SK-MEL-5 (cell line): Measurements from ENCODE around the gene FLT4. TPM values are rescaled to one million over a fixed set of nuclear protein-coding genes. Genes with fewer than 3 reads are reported as not detected.

Source experiments
- DNase-seq: peaks from one replicate; pipeline ENCODE4 v3.0.0-alpha.2; 2016; ENCODE audit warnings: low read depth, low spot score
- in situ Hi-C: cut with HindIII; loops from 2 replicates; pipeline ENCODE4 v1.10.0; 2016; ENCODE audit warnings: low sequenced_read_pairs, high pct_unique_total_duplicates, low pct_unique_long_range_greater_than_20kb
- total RNA-seq: library from RNA; depleted of rRNA; stranded (reverse); fragments of >200 nt; shearing (Covaris generic); gene quantifications from 2 replicates; pipeline ENCODE4 v1.2.3, GENCODE V29; 2014

FLT4 gene
- total RNA-seq, 1 experiment from 2014 or later: 0.58 TPM

DNA sequence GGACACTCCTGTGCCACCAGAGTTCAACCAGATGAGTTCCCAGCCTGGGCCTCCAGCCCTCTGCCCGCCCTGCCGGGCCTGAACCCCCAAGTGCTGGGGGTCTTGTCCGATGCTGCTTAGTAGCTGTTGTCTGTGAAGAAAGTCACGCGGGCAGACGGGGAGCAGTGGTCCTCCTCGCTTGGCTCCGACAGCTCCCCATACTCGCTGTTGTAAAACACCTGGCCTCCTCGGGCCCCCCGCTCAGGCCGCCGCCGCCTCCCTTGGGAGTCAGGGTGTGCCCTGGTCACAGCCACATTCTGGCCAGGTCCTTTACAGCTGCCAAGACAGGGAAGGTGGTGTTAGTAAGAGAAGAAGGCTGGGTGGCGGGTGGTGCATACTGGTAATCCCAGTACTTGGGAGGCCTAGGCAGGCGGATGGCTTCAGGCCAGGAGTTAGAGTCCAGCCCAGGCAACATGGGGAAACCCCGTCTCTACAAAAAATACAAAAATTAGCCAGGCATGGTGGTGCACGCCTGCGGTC, 46.3 kb downstream of the FLT4 start:
- DNase-seq: no peak
- in situ Hi-C loops: no loop called here

DNA sequence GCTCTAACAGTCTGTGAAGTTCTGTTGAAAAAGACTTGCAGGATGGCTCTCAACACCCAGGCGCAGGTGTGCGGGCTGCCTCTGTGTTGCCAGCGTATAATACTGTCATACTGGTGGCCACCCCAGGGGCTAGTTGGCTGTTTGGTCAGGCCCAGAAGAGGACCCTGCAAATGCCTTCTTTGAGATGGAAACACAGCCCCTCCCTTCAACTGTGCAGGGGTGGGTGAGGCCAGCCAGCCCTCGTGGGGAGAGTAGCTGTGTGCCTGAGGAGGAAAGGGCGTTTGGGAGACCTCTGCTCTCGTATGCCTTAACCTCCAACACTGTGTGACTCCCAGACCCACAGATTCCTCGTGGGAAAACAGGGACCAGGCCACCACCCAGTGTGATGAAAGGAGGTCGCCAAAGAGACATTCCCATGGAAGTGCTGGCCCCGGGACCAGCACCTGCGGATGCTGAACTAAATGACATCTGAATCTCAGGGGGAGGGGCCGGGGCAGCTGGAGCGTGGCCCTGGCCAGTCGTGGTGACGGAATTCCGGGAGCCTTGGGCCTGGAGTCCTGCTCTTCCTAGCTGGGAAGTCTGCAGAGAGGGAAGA, 46.8 kb downstream of the FLT4 start:
- no peak for DNase-seq
- in situ Hi-C loops: no loop called here

DNA sequence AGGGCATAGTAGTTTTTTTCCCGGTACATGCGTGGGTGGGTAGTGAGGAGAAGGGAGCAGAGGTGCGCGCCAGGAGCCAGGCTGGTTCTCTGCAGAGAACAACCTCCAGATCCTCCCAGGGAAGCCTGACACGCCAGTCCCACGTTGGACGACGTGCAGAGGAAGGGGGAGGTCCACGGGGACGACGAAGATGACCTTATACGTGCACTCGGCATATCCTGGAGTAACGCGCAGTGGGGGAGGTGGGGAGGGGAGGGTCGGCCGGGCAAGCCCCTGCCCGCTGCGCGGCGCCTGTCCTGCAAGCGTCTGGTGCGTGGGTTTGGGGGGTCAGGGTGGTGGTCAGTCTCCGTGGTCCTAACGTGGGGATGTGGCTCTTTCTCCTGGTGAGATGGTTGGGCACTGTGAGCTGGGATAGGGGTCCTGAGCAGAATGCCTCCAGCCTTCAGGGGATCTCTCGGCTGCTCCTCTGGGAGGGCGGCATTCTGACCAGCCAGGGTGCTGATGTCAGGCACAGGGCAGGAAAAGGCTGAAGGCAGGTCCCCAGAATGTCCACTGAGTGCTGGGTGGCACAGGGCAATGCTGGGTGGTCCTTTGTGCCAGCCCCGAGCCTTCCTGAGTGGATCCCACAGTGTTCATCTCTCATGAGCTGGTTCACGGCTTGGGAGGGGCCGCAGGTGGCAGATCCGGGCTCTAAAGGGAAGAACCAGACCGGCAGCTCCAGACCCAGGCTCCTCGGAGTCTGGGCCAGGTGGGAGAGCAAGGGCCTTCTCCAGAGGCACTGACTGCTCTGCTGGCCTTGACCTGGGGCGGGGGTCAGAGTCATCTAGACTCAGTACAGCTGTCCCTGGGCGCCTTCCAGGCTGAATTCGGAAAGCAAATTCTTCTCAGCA, 47.6 kb downstream of the FLT4 start:
- DNase-seq: no peak
- in situ Hi-C loops: no loop called here

DNA sequence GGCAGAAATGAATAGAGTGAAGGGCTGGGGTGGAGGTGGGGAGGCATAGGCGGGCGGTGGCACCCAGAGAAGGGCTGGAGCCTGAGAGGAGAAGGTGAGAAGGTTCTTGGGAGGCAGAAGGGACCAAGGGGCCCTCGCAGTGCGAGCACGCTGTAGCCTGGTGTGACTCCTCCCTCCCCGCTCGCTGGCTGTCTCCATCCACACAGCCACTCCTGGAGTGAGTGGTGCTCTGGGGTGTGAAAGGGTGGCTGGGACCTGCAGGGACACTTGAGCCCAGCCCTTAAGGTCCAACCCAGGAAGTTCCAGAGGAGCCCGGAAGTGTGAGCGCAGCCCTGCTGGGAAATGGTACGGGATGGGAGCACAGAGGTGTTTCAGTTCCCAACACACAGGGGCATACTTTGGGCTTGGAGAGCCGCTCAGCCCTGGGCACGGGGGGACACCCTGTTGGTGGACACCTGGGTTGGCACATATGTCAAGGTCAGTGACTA, 48.8 kb downstream of the FLT4 start:
- in situ Hi-C loops: no loop called here
- DNase-seq: no peak

DNA sequence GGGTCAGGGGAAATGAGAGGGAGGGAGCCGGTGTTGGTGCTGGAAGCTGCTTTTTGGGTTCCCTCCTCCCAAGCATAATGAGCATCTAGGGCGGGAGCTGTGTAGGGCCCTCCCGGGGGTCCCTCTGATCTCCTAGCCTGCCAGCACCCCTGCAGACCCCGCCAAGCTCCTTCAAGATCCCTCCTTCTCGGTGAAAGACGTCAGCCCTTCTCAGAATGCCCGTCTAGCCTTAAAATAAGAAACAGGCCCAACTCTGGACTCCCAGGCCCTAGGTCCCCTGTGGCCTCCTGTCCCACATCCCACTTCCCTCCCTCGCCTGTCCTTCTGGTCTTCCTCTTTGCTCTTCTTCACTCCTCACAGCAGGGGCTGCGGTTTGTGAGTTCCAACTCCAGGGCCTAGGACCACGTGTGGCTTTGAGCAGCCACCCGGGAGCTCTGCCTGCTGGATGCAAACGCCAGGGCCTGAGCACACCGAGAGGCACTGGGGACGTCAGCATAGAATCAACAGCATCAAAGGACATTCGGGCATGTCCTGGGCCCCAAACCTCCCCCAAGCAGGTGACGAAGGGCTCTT, 49.3 kb downstream of the FLT4 start:
- in situ Hi-C loops: no loop called here
- DNase-seq: no peak

DNA sequence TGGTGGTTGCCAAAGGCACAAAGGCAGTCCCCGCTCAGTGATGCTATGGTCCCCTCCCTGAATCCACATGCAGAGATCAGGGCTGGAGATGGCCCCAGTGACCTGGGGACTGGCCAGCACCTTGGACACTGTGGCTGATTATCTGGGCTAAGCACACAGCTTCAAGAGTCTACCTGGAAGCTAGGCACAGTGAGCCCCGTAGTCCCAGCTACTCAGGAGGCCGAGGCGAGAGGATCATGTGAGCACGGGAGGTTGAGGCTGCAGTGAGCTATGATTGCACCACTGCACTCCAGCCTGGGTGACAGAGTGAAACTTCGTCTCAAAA, 49.8 kb downstream of the FLT4 start:
- in situ Hi-C loops: no loop called here
- no peak for DNase-seq

DNA sequence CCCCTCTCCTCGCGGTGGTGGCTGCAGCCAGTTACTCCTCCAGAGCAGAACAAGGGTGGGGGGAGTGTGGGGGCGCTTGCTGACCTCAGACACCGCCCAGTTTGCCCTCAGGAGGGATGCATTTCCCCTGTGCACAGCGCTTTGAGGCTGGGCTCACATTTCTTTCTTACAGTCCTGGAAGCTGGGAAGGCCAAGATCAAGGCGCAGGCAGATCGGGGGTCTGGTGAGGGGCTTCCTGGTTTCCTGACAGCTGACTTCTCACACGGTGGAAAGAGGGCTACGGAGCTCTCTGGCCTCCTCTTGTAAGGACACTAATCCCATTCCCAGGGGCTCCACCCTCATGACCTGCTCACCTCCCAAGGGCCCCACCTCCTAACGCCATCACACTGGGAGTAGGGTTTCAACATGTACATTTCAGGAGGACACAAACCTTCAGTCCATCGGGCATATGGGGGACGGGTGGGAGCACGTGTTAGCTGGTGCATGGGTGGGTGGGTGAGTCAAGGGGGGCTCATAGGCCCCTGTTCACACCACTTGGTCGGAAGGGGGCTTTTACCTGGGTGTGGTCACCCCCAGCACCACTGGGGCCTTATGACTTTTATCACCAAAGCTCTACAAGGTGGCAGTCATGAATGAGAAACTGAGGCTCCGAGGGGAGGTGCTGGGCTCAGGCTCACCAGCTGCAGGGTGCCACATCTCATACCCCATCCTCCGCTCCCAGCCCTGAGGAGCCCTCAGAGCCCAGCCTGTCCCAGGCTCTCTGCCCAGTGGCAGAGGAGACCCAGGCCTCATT, 50.4 kb downstream of the FLT4 start:
- no peak for DNase-seq
- in situ Hi-C loops: no loop called here

DNA sequence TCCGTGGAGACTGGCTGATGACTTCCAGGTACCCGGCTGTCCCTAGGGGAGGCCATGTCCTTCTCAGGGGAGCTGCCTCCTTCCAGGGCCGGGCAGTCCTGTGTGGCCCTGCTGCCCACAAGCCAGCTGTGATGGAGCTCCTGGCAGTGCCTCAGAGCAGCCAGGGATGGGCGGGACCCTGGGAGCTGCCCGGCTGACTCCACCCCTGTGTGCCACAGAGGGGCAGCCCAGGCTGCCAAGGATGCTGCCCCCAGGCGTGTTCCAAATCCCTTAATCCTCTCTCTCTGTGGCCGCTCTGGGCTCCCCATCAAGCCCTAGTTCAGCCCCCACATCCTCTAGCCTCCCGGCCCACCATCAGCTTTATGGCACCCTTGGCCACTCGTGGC, 51.1 kb downstream of the FLT4 start:
- in situ Hi-C loops: no loop called here
- no peak for DNase-seq

DNA sequence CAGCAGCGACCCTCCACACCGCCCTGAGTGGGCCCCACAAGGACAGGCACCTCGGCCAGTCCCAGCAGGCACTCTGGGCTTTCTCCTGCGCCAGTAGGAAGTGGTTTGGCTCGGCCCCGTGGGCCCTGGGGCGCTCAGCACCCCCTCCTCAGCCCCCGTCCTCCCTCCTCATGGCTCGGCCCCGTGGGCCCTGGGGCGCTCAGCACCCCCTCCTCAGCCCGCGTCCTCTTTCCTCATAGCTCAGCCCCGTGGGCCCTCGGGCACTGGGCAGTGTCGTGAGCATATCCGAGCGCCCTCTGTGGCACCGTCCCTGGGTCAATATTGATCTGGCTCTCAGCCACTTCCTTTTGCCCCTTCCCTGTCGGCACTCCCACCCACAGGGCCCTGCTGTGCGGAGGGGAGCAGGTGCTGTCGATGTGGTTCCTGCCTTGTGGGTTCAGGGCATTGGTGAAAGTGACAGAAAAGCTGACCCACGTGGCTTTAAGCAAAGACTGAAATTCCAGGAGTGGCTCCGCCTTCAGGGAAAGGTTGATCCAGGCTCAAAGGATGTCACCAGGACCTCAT, 52.6 kb downstream of the FLT4 start:
- DNase-seq: no peak
- in situ Hi-C loops: no loop called here

DNA sequence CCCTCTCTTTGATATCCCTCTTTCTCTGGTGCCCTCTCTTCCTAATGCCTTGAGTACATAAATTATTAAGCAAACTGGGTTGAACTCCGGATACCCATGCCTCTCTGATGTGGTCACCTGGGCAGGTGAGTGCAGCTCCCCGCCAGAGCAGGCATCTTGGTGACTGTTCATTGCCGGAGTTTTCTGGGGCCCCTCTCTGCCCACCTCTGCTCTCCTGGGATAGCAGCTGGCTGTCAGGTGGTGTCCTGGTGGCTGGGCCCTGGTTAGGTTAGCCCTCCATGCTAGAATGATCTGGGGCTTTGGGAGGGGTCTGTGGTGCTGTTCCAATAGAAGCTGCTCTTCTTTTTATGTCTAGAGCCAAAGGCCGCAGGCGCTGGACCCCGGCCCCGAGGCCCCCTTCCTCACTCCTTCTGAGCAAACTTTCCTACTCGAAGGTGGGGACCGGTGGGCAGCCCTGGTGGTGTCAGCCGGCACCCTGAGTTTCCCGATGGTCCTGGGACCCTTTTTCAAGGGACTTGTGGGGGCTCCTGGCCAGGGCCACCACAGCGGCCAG, 53.2 kb downstream of the FLT4 start:
- in situ Hi-C loops: no loop called here

DNA sequence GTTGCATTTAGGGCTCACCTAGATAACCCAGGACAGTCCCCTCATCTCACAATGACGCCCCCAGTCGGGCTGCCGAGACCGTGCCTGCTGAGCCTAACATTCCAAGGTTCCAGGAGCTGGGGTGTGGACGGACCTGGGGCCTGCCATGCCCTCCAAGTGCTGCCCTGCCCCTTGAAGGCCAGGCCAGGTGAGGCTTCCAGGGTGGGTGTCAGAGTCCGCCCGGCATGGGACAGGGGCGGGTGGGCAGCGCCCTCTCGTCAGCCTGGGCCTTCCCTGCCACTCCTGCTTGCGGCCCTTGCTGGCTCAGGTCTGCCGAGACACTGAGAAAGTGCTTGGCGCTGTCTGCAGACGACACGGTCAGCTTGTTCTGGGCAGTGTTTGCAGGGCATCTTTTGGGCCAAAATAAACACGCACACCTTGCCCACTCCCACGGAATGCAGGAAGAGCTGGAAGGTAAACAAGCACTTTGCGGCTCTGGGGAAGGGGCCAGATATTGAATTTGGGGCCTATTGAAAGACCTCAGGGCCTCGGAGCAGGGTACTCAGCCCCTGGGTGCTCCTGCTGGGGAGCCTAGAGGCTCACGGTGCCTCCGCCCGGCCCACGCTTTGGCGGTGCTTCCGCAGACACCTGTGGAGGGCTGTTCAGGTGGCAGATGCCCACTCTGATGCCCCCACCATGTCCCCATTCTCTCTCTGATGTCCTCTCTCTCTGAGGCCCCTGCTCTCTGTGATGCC, 53.9 kb downstream of the FLT4 start:
- DNase-seq: no peak
- in situ Hi-C loops: no loop called here

More for the DNA sequence above, 53.2 kb downstream of the FLT4 start:
- no peak for DNase-seq

DNA sequence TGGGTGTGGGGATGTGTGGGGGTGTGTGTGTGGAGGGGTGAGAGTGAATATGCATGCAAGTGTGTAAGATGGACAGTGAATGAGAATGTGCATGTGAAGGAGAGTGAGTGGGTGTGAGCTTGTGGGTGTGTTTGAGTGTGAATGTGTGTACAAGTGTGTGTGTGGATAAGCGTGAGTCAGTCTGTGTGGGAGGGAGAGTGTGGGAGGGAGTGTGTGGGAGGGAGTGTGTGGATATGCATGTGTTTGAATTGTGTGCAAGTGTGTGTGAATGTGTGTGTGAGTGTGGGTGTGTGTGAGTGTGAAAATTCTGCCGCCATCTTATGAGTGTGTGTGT, 54.4 kb downstream of the FLT4 start:
- in situ Hi-C loops: no loop called here
- DNase-seq: no peak

DNA sequence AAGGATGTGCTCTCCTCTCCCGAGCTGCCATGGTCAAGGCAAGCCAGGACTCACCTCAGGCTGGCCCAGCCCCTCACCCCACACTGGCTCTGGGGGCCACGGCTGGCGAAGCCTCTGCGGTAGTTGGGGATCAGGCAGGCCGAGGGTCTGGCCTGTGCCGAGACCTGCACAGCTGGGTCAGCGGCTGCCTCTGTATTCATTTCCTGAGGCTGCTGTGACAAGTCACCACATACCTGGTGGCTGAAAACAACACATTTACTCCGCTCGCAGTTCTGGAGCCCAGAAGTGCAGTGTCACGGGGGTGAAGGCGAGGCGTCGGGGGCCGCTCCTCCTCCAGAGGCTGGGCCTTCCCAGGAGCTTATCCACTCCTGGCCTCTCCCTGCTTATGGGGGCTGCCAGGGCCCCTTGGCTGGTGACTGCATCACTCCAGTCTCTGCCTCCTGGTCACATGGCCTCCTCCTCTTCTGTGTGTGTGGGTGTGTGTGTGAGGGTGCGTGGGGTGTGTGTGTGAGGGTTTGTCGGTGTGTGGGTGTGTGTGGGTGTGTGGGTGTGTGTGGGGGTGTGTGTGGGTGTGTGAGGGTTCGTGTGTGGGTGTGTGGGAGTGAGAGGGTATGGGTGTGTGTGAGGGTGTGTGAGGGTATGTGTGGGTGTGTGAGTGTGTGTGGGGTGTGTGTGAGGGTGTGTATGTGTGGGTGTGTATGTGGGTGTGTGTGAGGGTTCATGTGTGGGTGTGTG, 54.9 kb downstream of the FLT4 start:
- in situ Hi-C loops: no loop called here

DNA sequence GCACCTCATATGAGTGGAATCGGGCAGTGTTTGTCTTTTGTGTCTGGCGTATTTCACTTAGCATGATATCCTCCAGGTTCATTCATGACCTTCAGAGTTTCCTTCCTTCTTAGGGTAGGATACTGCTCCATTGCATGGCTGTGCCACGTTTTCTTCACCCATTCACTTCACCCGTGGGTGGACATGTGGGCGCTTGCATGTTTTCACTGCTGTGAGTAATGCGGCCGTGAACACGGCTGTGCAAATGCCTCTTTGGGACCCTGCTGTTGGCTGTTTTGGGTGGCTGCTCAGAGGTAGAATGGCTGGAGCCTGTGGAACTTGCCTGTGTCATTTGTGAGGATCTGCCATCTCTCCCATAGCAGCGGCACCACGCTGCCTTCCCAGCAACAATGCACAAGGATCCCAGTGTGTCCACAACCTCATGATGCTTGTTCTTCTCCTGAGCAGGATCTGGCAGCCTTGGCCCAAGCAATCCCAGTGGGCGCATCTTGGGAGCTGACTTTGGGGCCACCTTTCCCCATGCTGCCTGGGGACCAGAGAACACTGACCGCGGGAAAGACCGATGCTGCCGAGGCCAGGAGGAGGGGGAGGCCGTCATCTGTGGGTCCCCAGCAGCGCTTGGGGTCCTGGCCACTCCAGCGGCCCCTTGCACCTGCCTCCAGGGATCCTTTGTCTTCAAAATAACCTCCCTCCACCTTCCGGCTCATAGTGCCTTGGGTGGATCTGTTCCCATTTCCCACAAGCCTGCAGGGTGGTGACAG, 55.8 kb downstream of the FLT4 start:
- in situ Hi-C loops: no loop called here
- no peak for DNase-seq

More for the DNA sequence above, 54.9 kb downstream of the FLT4 start:
- DNase-seq: no peak

DNA sequence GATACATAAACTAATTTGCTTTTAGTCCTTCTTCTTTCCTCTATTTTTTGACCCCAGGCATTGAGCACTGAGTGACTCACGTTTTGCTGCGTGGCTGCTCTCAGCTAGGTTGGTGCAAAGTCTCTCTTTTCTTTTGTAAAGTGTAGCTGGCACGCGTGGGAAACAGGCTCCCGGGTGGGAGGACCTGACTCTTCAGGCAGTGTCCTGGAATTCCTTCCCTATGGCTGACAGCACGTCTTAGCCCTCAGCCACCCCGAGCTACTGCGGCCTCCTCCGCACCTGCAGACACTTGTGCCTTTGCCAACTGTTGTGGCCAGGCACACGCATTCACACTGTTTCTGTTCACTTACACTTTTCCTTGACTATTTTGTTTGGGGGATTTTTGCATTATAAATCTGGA, 57.2 kb downstream of the FLT4 start:
- in situ Hi-C loops: no loop called here
- DNase-seq: no peak
